Endothelial cell of hepatic sinusoid (primary cell): ENCODE data around the gene CDH12.
"Not testable (repeated sequence)": the region's sequence is repeated elsewhere in the genome, so short reads cannot be mapped to it uniquely, and the experiment has no call there.

Experiments
- in situ Hi-C: cut with HindIII; loops from 2 replicates; pipeline ENCODE4 v1.10.0; 2017; ENCODE audit warnings: low sequenced_read_pairs

CDH12 gene

DNA sequence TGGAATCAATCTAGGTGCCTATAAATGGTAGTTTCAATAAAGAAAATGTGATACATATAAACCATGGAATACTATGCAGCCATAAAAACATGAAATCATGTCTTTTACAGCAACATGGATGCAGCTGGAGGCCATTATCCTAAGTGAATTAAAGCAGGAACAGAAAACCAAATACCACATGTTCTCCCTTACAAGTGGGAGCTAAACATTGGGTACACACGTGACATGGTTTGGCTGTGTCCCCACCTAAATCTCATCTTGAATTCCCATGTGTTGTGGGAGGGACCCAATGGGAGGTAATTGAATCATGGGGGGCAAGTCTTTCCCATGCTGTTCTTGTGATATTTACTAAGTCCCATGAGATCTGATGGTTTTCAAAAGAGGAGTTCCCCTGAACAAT, 78.9 kb downstream of the CDH12 start:
- in situ Hi-C loops, result not testable (repeated sequence)

- in situ Hi-C loops, result no loop called here
Observed at GRCh38 chr5:22764736-22765135, 88.4 kb downstream of the CDH12 start.

GRCh38 chr5:22757776-22758175, 95.4 kb downstream of the CDH12 start:
- in situ Hi-C loops, result no loop called here

GRCh38 chr5:22754155-22754554, 99.0 kb downstream of the CDH12 start:
- in situ Hi-C loops, result no loop called here

- in situ Hi-C loops, result no loop called here
Observed at GRCh38 chr5:22751536-22751935, 101.6 kb downstream of the CDH12 start.

DNA sequence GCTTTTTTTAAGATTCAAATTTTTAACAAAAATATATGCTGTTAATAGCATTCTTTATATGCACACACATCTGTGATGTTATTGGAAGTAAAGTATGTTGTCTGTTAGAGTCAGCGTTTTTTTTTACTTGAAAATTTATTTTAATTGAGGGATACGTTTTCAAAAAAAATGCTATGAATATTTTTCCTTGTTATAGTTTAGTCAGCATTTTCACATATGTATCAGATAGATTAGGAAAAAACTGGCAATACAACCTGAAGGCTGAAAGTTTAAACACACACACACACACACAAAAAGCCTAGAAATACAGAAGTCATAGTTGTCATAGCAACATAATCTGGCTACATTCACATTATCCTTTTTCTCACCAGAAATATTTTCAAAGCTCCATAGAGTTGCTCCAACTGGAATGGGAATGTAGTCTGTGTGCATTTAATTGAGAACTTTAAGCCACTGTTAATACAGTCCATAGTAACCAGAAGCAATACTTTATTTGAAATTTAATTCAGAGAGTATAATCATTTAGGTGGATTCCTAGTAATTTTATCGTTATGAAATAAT, 116.6 kb downstream of the CDH12 start:
- in situ Hi-C loops, result no loop called here

DNA sequence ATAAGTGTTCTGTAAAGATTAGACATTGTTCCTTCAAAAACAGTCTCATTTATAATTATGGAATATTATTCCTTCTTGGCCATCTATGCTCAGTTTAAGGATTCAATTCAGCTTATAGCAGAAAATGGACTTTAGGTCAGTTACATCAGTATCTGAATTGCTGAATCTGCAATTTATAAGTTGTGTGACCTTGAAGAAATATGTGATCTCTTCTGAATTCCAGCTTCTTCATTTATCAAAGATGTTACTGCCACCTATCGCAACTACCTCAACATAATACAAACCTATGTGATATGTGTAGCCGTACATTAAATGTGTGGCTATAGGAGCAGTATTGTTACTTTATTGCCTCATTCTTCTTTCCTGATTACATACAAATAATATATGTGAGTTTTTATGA, 118.2 kb downstream of the CDH12 start:
- in situ Hi-C loops, result no loop called here

GRCh38 chr5:22728610-22729009, 124.5 kb downstream of the CDH12 start:
- in situ Hi-C loops, result no loop called here

DNA sequence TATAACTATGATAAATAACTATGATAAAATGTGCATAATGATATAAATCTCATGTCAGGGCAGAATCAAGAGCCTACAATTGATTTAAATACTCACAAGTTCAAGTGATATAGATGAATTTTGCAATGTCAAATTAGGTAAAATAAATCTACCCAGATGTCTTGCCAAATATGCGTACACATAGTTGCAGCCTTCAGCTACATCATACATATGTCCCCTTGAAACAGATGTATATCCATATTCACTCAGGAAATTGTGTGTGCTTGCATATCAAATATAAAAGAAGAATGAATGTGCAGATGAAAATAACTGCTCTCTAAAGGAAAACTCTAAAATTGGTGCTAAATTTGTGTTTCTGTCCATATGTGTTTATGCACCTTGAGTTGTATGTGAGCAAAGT, 130.7 kb downstream of the CDH12 start:
- in situ Hi-C loops, result no loop called here

- in situ Hi-C loops, result no loop called here
Observed at GRCh38 chr5:22722056-22722455, 131.1 kb downstream of the CDH12 start.

DNA sequence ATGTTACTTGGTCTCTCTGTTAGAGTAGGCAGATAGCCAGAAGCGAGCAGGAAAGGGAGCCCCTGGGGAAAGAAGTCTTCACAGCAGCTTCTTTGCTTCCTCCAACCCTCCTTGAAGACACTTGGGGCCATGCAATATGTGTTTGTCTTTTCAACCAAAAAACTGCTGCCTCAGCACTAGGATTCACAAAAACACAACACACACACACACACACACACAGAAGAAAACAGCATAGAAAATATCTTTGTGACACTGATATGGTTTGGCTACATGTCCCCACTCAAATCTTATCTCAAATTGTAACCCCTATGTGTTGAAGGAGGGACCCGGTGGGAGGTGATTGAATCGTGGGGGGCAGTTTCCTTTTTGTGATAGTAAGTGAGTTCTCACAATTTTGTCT, 133.3 kb downstream of the CDH12 start:
- in situ Hi-C loops, result no loop called here

DNA sequence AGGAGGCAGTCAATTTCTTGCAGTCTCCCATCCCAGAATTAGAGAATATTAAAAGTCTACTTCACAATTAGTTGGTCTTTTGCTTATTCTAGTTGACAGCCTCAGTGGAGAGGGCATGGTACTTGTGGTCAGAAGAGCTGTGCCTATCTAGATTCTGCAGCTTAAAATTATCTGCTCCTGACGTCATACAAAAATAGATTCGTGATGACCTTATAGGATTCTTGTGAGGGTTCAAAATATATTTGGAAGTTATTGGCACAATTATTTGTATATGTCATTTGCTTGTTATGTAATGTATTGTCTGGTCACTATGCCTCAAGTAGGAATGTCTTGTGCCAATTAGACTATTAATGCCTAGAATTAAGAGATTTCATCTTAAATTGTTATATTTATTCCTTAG, 142.5 kb downstream of the CDH12 start:
- in situ Hi-C loops, result no loop called here

DNA sequence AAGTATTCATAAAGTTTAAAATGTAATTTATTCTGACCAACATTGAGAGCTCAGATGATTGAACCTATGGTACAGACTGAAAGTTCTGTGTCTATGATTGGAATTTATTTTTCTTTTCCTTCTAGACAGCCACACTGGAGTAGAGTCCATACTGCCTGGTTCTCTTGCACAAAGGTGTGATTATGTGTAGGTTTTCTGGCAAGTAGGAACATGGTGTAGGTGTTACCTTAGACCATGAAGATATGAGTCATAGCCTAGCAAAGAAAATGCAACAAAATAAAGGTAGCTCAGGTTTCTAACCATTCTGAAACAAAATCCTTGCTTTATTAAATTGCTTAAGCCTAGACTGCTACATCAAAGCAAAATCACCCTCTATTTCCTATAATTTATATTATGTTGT, 143.4 kb downstream of the CDH12 start:
- in situ Hi-C loops, result no loop called here

DNA sequence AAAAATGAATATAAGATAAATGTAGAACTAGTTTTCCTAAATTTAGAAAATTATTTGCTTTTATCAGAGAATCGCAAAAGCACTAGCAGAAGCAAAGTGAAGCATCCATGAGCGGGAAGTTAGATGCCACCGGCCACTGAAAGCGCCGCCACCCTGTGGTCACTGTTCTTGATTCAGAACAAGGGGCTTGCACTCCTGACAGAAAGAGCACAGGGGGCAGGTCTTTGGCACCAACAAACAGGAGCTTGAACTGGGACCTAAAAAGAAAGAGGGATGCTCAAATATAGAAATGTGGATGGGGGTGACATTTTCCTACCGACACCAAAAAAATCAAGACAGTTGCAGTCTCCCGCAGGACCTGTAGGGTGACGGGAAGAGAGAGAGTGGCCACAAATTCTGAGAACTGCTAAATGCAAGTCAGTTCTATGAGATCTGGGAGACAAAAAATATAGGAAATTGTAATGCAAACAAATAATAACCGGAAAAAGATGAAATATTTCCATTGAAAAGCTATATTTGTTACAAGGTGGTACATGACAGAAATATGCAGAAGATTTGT, 144.3 kb downstream of the CDH12 start:
- in situ Hi-C loops, result no loop called here

DNA sequence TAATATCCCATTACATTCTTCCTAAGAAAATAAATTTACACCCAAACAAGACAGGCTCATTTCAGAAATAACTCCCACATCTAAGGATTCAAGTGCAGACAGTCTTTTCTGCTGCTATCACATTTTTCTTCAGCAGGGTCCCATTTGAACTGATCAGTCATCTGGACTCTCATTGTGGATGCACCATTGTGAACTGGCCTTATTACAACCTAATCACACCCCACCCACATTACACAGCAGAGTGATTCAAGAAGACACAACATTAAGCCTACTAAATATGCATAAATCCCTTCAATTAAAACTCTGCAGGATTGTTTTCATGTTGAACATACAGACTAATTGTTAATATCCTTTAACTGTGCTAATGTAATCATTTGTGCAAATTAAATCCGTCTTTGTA, 146.2 kb downstream of the CDH12 start:
- in situ Hi-C loops, result no loop called here

- in situ Hi-C loops, result no loop called here
Observed at GRCh38 chr5:22699319-22699718, 153.8 kb downstream of the CDH12 start.

DNA sequence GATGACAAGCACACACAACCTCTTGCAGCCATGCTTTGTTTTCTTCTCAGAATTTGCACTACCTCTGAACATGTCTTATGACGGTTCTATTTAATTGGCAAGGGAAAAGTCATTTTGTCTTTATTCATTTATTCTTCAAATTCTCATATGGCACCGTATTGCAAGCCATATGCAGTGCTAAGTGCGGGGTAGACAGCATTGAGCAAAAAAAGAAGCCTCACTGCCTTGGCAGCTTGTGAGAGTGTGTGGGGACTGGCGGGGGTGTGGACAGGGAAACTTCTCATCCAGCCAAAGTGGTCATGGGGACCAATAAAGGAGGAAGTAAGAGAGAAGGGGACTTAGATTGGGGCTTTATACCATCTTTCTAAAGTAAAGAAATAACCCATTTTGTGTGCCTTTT, 160.0 kb downstream of the CDH12 start:
- in situ Hi-C loops, result no loop called here

GRCh38 chr5:22683050-22683449, 170.1 kb downstream of the CDH12 start:
- in situ Hi-C loops, result no loop called here

- in situ Hi-C loops, result no loop called here
Observed at GRCh38 chr5:22678886-22679285, 174.3 kb downstream of the CDH12 start.

DNA sequence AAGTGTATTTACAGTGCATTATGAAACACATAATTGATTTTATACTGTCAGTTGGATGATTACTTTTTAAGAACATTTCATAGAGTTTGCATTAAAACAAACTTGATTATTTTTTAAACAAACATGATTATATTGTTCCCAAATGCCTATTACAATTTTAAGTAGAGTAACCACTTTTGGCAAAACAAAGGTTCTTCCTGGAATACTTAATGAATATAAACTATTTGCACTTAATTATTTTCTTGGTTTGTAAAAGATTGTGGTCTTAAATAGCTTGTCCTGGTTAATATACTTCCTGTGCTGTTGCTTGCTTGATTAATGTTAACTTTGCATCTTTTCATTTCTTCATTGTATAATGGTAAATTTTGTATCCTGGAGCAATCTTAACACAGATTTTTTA, 180.0 kb downstream of the CDH12 start:
- in situ Hi-C loops, result no loop called here

- in situ Hi-C loops, result no loop called here
Observed at GRCh38 chr5:22669345-22669744, 183.8 kb downstream of the CDH12 start.

DNA sequence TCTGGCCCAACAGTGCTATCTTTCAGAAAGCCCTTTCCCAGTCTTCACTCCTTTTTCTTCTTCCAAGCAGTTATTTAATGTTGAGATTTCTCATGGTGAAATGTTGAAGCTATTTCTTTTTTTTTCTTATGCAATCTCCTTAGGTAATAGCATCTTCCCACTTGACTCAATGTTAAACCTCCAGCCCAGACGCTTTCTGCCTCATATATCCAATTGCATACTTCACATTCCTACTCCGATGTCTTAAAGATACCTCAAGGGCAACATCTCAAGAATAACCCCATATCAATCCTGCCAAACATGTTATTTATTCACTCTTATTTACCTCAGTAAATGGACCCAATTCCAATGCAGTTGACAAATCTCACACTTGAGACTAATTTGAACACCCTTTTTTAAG, 187.3 kb downstream of the CDH12 start:
- in situ Hi-C loops, result no loop called here

DNA sequence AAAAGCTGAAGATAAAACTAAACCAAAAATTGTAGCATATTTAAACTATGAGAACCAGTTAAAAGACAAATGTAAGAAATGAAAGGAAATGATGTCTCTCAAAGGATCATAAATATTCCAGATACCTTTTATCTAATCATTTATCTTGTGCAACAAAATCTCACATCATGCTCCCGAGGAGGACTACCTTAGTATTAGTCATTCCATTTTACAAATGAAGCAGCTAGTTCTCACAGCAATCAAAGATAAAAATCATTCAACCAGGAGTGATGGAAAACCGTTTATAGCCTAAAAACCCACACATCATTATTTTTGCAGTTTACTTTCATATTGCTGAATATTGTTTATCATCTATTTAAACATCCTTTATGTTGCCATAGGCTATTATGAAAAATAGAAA, 190.0 kb downstream of the CDH12 start:
- in situ Hi-C loops, result no loop called here
